Measurements from ENCODE around the gene RSPO1. TPM values are rescaled to one million over a fixed set of nuclear protein-coding genes. Genes with fewer than 3 reads are reported as not detected.

The RSPO1 gene
- total and polyA plus RNA-seq, 2 of the 13 experiments (the other 11 are each of a cell fraction or from before 2014, with no cell fraction given) = not detected

GRCh38 chr1:37657620-37658412 lies 23.1 kb upstream of the RSPO1 start (continued):
- TF ChIP-seq HNF4G (IDR thresholded peaks at IDR 0.05; ENCODE audit: borderline replicate concordance, low read depth, low read length) (no peak), HNF4G (CRISPR knock-in tag; IDR thresholded peaks at IDR 0.05; ENCODE audit: borderline replicate concordance, low read depth) (no peak), RARG (CRISPR knock-in tag; IDR thresholded peaks at IDR 0.05; ENCODE audit: low read depth) (no peak), TEAD3 (CRISPR knock-in tag; optimal IDR thresholded peaks at IDR 0.05; ENCODE audit: borderline replicate concordance) (peak; percentile 47), ELK4 (CRISPR knock-in tag; IDR thresholded peaks at IDR 0.05; ENCODE audit: borderline replicate concordance) (no peak), ZZZ3 (CRISPR knock-in tag; IDR thresholded peaks at IDR 0.05; ENCODE audit: borderline replicate concordance) (no peak), TCF7L2 (IDR thresholded peaks at IDR 0.05; ENCODE audit: low read depth, low read length) (no peak)

- peaks cover 36% of the 10 kb centered on the region for H3K4me1 ChIP-seq (ENCODE audit: insufficient read depth, low read length)
- FAIRE-seq = no peak
- in situ Hi-C loops (cut with HindIII; ENCODE audit: extremely low pct_ligation_motif_present, low pct_unique_long_range_greater_than_20kb) (no loop called here), intact Hi-C loops (cut with micrococcal nuclease; ENCODE audit: unreplicated experiment) (no loop called here)
- no peak overlapping the region for H3K9ac ChIP-seq (ENCODE audit: insufficient read depth, low read depth, low read length)
- 0 out of 2 replicates have a peak, but pooled peaks cover 4% of the 10 kb centered on the region for H4K20me1 ChIP-seq (ENCODE audit: insufficient read depth, low read length)
- CTCF ChIA-PET (ENCODE audit: low intra/inter-chr PET ratio, low total read pairs) = no interaction called here
- BruUV-seq (replicated peaks) = no TSS peak
- peaks cover 1 to 26% of the 10 kb centered on the region in 2 experiments; a peak in 4 of 5 replicates for H3K27me3 ChIP-seq (ENCODE audit: control insufficient read depth in 1 of 2, insufficient read depth in 2 of 2, low read length in 2 of 2)
- no peaks in the 10 kb centered on the region for H3K36me3 ChIP-seq (replicated peaks in 1 of 2; ENCODE audit: control insufficient read depth in 1 of 2, insufficient read depth in 2 of 2, low read length in 2 of 2)
- no peak for DNase-seq (ENCODE audit: low spot score)
- POLR2A ChIA-PET = no interaction called here
- no peak overlapping the region for H3K4me3 ChIP-seq (replicated peaks in 1 of 3; ENCODE audit: insufficient read depth in 1 of 3, low read depth in 2 of 3, low read length in 3 of 3)
- no peak for ATAC-seq
- no peaks in the 10 kb centered on the region for H3K9me3 ChIP-seq (ENCODE audit: low read length)
- H2AFZ ChIP-seq (ENCODE audit: low read length) = no peak overlapping the region
- WGBS (ENCODE audit: low lambda C conversion rate) = 100% methylated on average over 2 of the region's 11 CpGs
- H3K27ac ChIP-seq (ENCODE audit: extremely low read length, insufficient read depth, low read length) = no peak overlapping the region
- no peaks in the 10 kb centered on the region for H3K79me2 ChIP-seq (ENCODE audit: insufficient read depth, low read length)
- no peak overlapping the region for H3K4me2 ChIP-seq (ENCODE audit: low read depth, low read length)
- no peak for TF ChIP-seq RFX5 (IDR thresholded peaks at IDR 0.05; ENCODE audit: low read depth, low read length)
- no peak for TF ChIP-seq ZMYM2 (CRISPR knock-in tag; IDR thresholded peaks at IDR 0.05)
- no peak for TF ChIP-seq ZSCAN5A (CRISPR knock-in tag; IDR thresholded peaks at IDR 0.05; ENCODE audit: borderline replicate concordance)
- no peak for TF ChIP-seq AHDC1 (CRISPR knock-in tag; IDR thresholded peaks at IDR 0.05; ENCODE audit: borderline replicate concordance)
- TF ChIP-seq THYN1 (CRISPR knock-in tag; IDR thresholded peaks at IDR 0.05; ENCODE audit: borderline replicate concordance, low read depth) = no peak
- TF ChIP-seq NFIC (IDR thresholded peaks at IDR 0.05; ENCODE audit: low read length) = no peak
- no peak for TF ChIP-seq ZNF589 (CRISPR knock-in tag; conservative IDR thresholded peaks at IDR 0.05)
- TF ChIP-seq SOX5 (CRISPR knock-in tag; IDR thresholded peaks at IDR 0.05; ENCODE audit: borderline replicate concordance) = no peak
Measured at GRCh38 chr1:37656881-37657280, 22.2 kb upstream of the RSPO1 start.
